NCI-H460 (cell line): ENCODE data around the gene IQCF5. TPM values are rescaled to one million over a fixed set of nuclear protein-coding genes. Genes with fewer than 3 reads are reported as not detected.
"Not testable (repeated sequence)": the region's sequence is repeated elsewhere in the genome, so short reads cannot be mapped to it uniquely, and the experiment has no call there.

Experiments used
- DNase-seq: peaks from one replicate; pipeline ENCODE4 v3.0.0-alpha.2; 2016; ENCODE audit warnings: low read depth; ENCODE audit errors: extremely low read depth
- polyA plus RNA-seq: library from polyadenylated mRNA; depleted of rRNA; stranded (reverse); fragments of >200 nt; gene quantifications from 2 replicates; pipeline ENCODE4 v1.2.3, GENCODE V29; 2014; cell fraction: nucleus; rRNA removed
- total RNA-seq: library from RNA; depleted of rRNA; stranded (reverse); fragments of >200 nt; shearing (Covaris generic); gene quantifications from 2 replicates; pipeline ENCODE4 v1.2.3, GENCODE V29; 2014; rRNA removed

Gene IQCF5
- total RNA-seq = not detected in 2 replicates
- polyA plus RNA-seq = not detected in 2 replicates

DNA sequence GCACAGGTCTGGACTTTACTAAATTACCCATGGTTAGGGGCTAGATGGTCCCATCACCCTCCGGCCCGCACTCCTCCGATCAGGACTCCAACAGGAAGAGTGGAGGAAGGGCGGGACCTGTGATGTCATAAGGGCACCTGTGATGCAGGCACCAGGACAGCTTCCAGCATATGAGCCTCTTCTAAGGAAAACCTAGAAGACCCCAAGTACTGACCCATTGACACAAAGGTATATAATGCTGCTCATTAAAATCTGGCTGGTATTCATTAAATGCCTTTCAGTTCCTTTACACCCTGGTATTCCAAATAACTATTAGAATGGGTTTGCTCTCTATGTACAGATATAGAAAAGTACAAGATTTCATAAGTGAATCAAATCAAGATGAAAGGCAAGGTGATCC lies at the start of gene IQCF5:
IQCF5 (minus strand) TSS at position 101 of the 400 bp plus-strand sequence; CDS start at position 31, 70 bp downstream.
- no peak for DNase-seq

DNA sequence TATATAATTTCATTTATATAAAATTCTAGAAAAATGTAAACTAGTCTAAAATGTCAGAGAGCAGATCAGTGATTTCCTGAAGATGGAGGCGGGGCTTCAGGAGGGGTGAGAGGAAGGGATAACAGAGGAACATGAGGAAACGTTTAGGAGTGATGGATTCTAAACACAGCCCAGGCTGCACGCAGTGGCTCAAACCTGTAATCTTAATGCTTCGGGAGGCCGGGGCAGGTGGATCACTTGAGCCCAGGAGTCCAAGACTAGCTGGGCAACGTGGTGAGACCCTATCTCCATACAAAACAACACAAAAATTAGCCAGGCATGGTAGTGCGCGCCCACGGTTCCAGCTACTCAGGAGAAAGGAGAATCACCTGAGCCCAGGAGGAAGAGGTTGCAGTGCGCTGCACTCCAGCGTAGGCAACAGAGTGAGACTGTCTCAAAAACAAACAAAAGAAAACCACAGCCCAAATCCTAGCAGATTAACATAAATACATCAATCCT lies 45.7 kb upstream of the IQCF5 start:
- no peak for DNase-seq

DNA sequence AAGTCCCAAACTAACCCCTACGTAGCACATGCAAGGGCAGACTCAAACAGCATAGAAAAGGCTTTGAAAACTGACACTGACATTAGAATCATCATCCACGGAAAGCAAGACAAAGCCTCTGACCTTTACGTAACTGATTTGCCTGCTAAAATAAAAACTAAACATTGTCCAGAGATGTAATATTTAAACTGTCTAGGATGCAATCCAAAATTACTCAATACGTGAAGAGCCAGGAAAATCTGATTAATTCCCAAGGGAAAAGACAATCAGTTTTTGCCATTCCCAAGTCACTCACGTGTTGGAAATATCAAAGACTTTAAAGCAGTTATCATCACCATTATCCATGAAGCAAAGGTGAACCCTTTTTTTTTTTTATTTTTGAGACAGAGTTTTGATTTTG lies 41.0 kb upstream of the IQCF5 start:
- DNase-seq = no peak

DNA sequence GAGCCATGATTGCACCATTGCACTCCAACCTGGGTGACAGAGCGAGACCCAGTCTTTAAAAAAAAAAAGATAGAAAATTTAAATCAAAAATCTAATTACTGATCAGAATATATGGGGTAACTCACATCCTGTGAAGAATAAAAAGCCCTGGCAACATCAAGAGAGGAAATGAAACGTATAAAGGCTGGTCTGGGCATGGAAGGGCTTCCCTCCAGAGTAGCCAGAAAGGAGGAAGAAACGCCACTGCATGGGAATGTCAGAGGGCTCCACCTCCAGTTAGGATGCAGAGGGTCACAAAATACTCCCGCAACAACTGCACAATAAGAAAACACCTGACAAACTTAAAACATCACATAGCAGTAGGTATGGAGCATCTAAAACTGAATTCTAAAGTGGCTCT lies 32.6 kb upstream of the IQCF5 start:
- DNase-seq = no peak

DNA sequence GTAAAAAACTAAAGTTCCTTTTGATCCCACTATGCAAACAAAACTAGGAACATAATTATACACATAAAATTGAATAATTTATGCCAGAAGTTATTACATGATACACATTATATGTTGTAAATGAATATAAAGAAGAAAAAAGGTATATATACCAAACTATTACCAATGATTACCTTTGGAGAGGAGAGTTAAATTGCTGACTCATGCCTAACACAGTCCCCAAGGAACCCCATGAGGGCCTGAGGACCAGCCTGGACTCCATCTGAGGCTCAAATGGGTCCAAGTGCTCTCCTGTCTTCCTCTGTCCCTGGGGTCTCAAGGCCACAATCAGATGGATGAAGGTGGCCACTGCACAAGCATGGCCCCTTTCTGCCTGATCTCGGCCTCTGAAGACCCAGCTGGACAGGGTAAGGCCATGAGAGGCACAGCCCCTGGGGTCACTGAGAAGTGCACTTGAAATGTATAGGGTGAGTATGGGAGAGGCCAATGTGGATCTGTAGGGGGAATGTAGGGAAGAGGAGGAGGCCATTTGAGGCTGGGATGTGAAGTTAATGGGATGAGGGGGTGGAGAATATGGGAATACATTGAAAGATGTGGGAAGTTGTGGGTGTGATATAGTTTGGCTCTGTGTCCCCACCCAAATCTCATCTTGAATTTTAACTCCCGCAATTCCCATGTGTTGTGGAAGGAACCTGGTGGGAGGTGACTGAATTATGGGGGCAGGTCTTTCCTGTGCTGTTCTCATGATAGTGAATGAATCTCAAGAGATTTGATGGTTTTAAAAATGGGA lies 28.8 kb upstream of the IQCF5 start:
- DNase-seq = no peak

DNA sequence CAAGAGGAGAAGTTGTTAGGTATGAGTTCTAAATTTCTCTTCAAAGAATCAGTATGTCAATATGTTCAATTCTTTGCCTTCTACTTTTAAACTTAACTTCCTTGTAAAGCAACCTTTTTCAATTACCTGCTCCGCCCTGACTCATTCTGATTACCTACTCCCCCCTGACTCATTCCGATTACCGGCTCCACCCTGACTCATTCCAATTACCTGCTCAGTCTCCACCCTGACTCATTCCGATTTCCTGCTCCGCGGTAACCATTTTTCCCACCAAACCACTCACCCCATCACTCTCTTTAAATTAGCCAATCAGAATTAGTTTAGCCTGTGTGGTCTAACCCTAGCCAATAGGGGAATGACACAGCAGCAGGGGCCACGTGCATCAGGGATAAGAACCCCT lies 27.0 kb upstream of the IQCF5 start:
- not testable (repeated sequence) for DNase-seq

DNA sequence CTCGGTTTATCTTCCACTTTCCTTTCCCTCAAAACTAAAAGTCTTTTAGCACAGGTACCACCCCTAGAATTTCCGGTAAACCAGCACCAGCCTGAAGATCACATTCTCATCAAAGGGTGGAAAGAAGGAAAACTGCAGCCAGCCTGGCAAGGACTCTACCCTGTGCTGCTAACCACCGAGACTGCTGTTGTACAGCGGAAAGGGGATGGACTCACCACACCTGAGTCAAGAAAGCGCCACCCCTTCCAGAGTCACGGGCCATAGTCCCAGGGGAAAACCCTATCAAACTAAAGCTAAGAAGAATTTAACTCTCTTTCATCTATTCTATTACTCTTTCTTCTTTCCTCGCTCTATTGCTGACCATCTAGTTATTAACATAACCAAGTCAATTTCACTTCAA lies 24.6 kb upstream of the IQCF5 start:
- DNase-seq = not testable (repeated sequence)

DNA sequence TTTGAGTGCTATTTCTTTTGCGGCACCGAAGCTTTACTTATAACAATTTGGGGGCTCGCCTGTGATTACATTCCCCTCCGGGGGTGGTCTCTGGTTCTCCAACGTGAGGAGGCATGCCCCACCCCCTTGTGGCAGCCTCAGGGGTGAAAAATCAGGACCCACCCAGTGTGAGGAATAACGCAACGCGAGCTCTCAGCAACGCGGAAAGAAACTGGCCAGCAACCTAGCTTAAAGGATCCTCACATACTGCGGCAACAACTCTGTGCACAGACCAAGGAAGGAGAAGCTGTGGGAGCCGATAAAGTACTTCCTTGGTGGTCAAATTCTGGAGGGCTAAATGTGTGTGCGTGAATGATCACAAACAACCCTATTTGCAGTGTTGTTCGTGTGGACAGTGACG lies 22.0 kb upstream of the IQCF5 start:
- DNase-seq = no peak

DNA sequence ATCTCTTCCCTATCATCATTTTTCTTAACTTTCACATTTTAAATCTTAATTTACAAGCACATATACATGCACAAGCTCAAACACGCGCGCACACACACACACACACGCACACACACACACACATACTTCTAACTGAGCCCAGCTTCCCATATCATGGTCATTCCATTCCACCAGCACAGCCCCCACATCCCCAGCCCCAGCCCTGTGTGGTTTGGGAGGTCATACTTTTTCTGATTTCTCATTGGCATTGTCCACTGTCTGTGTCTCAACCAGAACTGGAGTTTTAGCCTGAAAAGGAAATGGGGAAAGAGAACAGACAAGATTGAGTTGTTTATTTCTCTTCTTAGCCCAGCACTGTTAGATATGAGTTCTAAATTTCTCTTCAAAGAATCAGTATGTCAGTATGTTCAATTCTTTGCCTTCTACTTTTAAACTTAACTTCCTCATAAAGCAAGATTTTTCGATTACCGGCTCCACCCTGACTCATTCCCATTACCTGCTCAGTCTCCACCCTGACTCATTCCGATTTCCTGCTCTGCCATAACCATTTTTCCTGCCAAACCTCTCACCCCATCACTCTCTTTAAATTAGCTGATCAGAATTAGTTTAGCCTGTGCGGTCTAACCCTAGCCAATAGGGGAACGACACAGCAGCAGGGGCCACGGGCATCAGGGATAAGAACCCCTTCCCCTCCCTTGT lies 21.4 kb upstream of the IQCF5 start:
- no peak for DNase-seq

DNA sequence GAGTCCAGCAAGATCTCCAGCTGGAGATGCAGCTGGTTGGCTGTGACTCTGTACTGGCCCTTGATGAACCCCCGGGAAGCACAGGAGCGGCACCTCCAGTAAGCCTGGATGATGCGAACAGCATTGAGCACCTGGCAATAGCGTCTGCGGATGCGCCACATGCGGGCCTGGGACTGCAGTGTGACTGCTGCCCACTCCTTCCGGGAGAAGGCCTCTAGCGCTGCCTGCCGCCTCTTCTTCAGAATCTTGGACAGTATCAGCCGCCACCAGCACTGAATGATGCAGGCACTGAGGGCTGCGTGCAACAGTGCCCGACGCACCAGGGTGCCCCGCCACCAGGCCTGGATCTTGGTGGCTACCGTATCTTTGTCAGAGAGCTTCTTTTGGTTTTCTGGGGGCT lies 19.5 kb upstream of the IQCF5 start:
- no peak for DNase-seq

DNA sequence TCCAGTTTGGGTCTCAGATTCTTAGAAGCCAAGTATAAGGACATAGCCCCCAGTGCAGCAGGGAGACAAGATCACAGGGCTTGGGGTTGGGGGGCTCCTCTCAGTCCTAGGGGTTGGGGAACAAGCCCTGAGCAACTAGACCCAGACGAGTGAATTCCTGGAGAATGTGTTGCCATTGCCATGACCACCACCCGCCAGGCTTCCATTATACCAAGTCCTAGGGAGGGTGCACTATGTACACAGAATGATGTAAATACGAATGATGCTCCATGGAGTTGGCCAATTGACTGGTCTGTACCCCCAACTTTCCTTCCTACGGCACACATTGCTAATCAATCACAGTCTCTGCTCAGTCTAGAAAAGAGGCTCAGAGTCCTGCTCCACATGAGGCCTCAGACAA lies 19.0 kb upstream of the IQCF5 start:
- DNase-seq = no peak

DNA sequence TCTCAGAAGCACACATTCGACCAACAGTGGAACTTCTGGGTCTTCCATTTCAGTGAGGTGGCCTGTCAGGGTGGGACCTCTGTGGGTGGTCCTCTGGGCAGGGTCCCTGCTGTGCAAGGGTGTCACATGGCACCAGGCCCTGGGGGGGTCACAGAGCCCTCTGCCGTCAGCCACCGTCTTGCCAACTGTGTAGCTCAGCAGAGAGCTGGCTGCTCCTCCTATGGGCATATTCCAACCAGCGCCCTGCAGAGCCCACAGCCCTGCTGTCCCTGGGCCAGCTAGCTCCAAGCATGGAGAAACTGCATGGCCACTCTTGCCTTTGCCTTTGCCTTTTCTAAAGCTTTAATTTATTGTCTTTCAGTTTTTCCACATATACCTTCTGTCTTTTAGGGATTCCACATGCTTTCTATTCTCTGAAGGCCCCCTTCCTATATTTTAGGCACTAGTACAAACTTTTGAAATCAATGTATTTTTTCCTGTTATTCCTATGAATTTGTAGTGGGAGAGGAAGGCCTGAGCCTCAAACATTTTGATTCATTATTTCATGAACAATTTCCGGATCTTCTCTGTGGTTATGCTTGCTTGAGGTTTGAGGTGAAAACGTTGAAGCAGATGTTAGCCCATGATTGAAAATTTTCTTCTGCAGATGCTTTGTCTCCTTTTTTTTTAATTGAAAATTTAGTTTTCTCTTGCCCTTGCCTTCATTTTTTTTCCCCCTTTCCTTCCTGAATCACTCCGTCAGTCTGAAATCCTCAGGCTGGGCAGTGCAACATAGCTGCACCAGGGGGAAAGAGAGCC lies 16.0 kb upstream of the IQCF5 start:
- no peak for DNase-seq

DNA sequence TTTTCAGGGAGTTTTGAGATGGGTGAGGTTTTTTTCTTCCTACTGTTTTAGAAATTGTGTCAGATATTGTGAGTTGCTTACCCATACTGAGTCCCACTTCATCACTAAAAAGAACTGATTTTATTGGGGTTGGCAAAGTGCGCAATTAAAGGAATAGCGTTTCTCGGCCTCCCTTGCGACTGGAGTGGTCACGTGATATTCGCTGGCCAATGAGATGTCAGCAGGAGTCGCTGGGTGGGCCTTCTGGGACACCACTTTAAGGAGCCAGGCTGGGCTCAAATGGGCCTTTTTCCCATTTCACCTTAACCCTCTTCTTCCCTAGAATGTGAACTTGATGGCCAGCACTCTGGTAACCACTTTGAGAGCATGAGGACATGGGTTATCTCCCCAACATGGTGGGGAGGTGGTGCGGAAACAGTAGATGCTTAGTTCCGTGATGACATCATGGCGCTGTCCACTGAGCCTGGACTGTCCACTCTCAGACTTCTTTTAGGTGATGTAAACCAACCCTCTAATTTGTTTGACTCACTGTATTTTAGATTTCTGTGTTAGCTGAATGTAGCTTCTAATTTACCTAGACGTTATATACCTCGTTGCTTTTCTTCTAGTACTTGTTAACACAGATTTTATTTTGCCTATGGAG lies 13.2 kb upstream of the IQCF5 start:
- DNase-seq = no peak

DNA sequence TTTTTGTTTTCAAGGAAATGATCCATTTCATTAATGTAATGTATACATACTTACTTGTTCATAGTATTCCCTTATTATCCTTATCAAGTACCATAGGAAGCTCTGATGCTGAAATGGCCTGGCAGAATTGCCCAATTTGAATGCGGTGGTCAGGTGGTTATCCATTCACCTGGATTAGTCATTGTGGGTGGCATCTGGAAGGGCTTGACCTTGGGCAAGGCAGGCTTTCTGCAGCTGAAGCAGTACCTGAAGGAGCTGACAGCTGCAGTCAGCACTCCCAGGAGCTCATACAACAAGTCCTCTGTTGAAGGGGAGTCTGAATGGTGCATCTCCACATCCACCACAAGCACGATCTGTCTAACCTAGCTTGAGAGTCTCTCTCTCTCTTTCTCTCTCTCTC lies 12.2 kb upstream of the IQCF5 start:
- no peak for DNase-seq

DNA sequence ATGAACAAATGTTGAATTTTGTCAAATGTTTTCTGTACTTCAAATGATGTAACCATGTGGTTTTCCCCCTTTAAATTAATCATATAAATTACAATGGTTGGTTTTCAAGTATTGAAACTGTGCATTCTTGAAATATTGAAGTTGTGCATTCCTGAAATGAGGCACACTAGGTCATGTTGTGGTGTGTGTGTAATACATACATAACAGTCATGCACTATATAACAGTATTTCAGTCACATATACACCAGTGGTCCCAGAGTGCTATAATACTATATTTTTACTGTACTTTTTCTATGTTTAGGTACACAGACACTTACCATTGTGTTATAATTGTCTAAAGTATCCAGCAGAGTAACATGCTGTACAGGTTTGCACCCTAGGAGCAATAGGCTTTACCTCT lies 11.0 kb upstream of the IQCF5 start:
- DNase-seq = no peak

DNA sequence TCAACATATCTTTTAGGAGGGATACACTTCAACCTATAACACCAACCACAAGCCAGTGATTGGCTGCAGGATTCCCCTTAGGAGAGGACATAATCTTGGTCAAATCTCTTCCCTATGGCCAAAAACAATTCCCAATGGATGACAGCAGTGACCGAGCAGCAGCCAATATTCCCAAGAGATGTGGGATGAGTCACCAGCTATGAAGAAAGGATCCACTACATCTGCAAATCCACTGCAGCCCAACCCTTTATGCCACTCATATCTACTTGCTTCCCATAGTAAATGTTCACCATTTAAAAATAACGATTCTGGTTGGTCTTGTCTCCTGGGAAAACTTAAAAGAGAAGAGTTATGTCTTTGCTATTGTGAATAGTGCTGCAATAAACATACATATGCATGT lies 4.5 kb upstream of the IQCF5 start:
- DNase-seq = no peak

DNA sequence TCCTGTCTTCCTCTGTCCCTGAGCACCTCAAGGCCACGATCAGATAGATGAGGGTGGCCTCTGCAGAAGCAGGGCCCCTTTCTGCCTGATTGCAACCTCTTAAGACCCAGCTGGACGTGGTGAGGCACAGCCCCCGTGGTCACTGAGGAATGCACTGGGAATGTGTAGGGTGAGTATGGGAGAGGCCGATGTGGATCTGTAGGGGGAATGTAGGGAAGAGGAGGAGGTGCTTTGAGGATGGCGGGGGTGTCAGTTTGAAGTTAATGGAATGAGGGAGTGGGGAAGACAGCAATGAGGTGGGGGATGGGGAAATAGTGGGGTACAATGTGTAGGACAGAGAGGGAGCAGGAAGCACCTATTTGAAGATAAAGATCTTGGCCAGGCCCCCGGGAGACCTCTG lies 785 bp upstream of the IQCF5 start:
- DNase-seq = no peak

DNA sequence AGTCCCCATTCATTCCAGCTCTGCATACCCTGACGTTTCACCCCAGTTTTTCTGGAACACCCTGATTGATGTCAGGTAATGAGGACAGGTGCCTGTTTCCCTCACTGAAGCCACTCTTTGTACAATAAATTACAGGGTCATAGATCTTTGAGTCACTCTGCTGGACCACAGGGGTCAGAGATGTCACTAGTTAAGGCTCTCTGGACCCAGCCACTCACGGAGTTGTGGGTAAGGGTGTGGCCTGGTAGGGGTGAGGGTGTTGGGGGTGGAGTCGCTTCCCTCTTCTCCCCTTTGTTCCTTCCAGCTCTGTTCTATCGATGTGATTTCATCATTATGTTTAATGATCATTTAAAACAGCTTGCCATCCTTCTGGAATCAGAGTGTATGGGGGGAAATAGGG lies 512 bp downstream of the IQCF5 start:
- DNase-seq = no peak

DNA sequence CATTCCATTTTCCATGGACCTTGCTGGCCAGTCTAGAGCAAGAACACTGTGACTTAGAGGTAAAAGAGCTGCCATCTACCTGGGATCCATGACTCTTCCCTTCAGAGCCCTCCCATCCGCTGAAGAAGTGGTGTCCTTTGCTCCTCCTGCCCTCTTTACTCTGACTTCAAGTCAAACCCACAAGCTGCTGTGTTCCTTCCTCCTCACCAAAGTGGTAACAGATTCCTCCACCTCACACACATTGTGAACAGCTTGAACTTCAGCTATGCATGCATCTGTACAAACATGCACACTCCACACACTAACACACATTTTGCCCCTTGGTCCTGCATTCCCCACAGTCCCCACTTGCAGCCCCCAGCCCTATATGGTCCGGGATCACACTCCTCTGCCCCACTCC lies 990 bp downstream of the IQCF5 start:
- no peak for DNase-seq

DNA sequence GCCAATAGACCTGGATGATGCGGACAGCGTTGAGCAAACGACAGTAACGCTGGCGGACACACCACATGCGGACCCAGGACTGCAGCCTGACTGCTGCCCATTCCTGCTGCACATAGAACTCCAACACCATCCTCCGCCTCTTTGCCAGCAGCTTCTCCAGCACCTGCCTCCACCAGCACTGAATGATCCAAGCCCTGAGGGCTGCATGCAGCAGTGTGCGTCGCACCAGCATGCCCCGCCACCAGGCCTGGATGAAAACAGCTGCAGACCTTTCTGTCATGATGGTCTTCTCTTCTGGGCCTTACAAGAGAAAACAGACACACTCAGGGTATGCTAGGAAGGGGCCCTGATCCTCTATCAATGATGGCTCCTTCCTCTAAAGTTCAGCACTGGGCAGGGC lies 1.5 kb downstream of the IQCF5 start:
- no peak for DNase-seq
